Duodenal mucosa (tissue), 2 donors: ENCODE results near the gene SRGAP2B.
"Not testable (repeated sequence)": the region's sequence is repeated elsewhere in the genome, so short reads cannot be mapped to it uniquely, and the experiment has no call there.

Experiments
- H3K27ac ChIP-seq: one replicate; pipeline ENCODE4 v1.7.0; 2013; ENCODE audit warnings: low read depth, low read length
- H3K27me3 ChIP-seq, 2 donors: one replicate each; pipeline ENCODE4 v1.7.0; 2013; ENCODE audit warnings: low read length in 2 of 2, control low read depth in 1 of 2; ENCODE audit not compliant: insufficient read depth in 2 of 2, control insufficient read depth in 1 of 2
- H3K36me3 ChIP-seq, 2 donors: one replicate each; pipeline ENCODE4 v1.7.0; 2013; ENCODE audit warnings: low read length in 2 of 2, control low read depth in 1 of 2; ENCODE audit not compliant: insufficient read depth in 2 of 2, control insufficient read depth in 1 of 2
- H3K4me1 ChIP-seq, 2 donors: one replicate each; pipeline ENCODE4 v1.7.0; 2013; ENCODE audit warnings: low read length in 2 of 2, control low read depth in 1 of 2; ENCODE audit not compliant: insufficient read depth in 2 of 2, control insufficient read depth in 1 of 2
- H3K4me3 ChIP-seq, 2 donors: one replicate each; pipeline ENCODE4 v1.7.0; 2013; ENCODE audit warnings: low read length in 2 of 2, low read depth in 1 of 2
- H3K9ac ChIP-seq, 2 donors: one replicate each; pipeline ENCODE4 v1.7.0; 2013; ENCODE audit warnings: low read length in 2 of 2, low read depth in 1 of 2
- H3K9me3 ChIP-seq, 2 donors: one replicate each; pipeline ENCODE4 v1.7.0; 2013; ENCODE audit warnings: low read length in 2 of 2, control low read depth in 1 of 2; ENCODE audit not compliant: control insufficient read depth in 1 of 2

Gene SRGAP2B

GRCh38 chr1:144995833-144996410 is 99.2 kb downstream of the SRGAP2B start:
- not testable (repeated sequence) for H3K9me3 ChIP-seq, H3K4me1 ChIP-seq, H3K36me3 ChIP-seq, H3K27me3 ChIP-seq, H3K4me3 ChIP-seq, H3K9ac ChIP-seq, H3K27ac ChIP-seq

GRCh38 chr1:144992915-144993314 is 102.2 kb downstream of the SRGAP2B start:
- not testable (repeated sequence) for H3K4me1 ChIP-seq, H3K4me3 ChIP-seq, H3K27me3 ChIP-seq, H3K9ac ChIP-seq, H3K9me3 ChIP-seq, H3K36me3 ChIP-seq, H3K27ac ChIP-seq

- H3K9ac ChIP-seq, H3K4me1 ChIP-seq, H3K36me3 ChIP-seq, H3K27ac ChIP-seq, H3K27me3 ChIP-seq, H3K4me3 ChIP-seq, H3K9me3 ChIP-seq: not testable (repeated sequence)
Measured at GRCh38 chr1:144990611-144991010, 104.5 kb downstream of the SRGAP2B start.

- H3K36me3 ChIP-seq, H3K4me3 ChIP-seq, H3K9ac ChIP-seq, H3K27ac ChIP-seq, H3K9me3 ChIP-seq, H3K27me3 ChIP-seq, H3K4me1 ChIP-seq: not testable (repeated sequence)
Measured at GRCh38 chr1:144987131-144987530, 108.0 kb downstream of the SRGAP2B start.

- not testable (repeated sequence) for H3K27me3 ChIP-seq, H3K4me3 ChIP-seq, H3K36me3 ChIP-seq, H3K9me3 ChIP-seq, H3K27ac ChIP-seq, H3K9ac ChIP-seq, H3K4me1 ChIP-seq
Measured at GRCh38 chr1:144986171-144986860, 108.8 kb downstream of the SRGAP2B start.

GRCh38 chr1:144985550-144986170 is 109.5 kb downstream of the SRGAP2B start:
- not testable (repeated sequence) for H3K4me1 ChIP-seq, H3K9ac ChIP-seq, H3K4me3 ChIP-seq, H3K27me3 ChIP-seq, H3K9me3 ChIP-seq, H3K27ac ChIP-seq, H3K36me3 ChIP-seq

GRCh38 chr1:144982802-144983525 is 112.2 kb downstream of the SRGAP2B start:
- not testable (repeated sequence) for H3K4me1 ChIP-seq, H3K36me3 ChIP-seq, H3K27me3 ChIP-seq, H3K27ac ChIP-seq, H3K4me3 ChIP-seq, H3K9me3 ChIP-seq, H3K9ac ChIP-seq

GRCh38 chr1:144981157-144981556 is 114.0 kb downstream of the SRGAP2B start:
- not testable (repeated sequence) for H3K36me3 ChIP-seq, H3K9ac ChIP-seq

GRCh38 chr1:144979960-144980595 is 115.0 kb downstream of the SRGAP2B start:
- H3K4me1 ChIP-seq, H3K27ac ChIP-seq: not testable (repeated sequence)

More at GRCh38 chr1:144981157-144981556, 114.0 kb downstream of the SRGAP2B start:
- not testable (repeated sequence) for H3K27me3 ChIP-seq, H3K4me3 ChIP-seq, H3K4me1 ChIP-seq, H3K27ac ChIP-seq, H3K9me3 ChIP-seq

GRCh38 chr1:144977856-144978255 is 117.3 kb downstream of the SRGAP2B start:
- H3K27ac ChIP-seq, H3K9me3 ChIP-seq, H3K4me3 ChIP-seq, H3K4me1 ChIP-seq, H3K36me3 ChIP-seq, H3K9ac ChIP-seq, H3K27me3 ChIP-seq: not testable (repeated sequence)

More at GRCh38 chr1:144979960-144980595, 115.0 kb downstream of the SRGAP2B start:
- not testable (repeated sequence) for H3K27me3 ChIP-seq, H3K9me3 ChIP-seq, H3K36me3 ChIP-seq, H3K4me3 ChIP-seq, H3K9ac ChIP-seq
